NCI-H1436 treated with DMSO at 0.1 percent for 48 hours (cell line): Measurements from ENCODE around the gene LSP1.
"Not testable (repeated sequence)": the region's sequence is repeated elsewhere in the genome, so short reads cannot be mapped to it uniquely, and the experiment has no call there.

Experiments
- DNase-seq: peaks from one replicate; lab custom pipeline; 2025; lab: John Stamatoyannopoulos, UW

Gene LSP1

GRCh38 chr11:1864831-1865665 lies 12.2 kb downstream of the LSP1 start:
- DNase-seq = no peak

- DNase-seq = no peak
These were observed 13.3 kb downstream of the LSP1 start for GRCh38 chr11:1866226-1866625.

- no peak for DNase-seq
These were observed 13.9 kb downstream of the LSP1 start for GRCh38 chr11:1866776-1867175.

- no peak for DNase-seq
These were observed 14.5 kb downstream of the LSP1 start for GRCh38 chr11:1867381-1867780.

- no peak for DNase-seq
These were observed 15.3 kb downstream of the LSP1 start for GRCh38 chr11:1868056-1868635.

- DNase-seq = no peak
These were observed 15.9 kb downstream of the LSP1 start for GRCh38 chr11:1868636-1869291.

- no peak for DNase-seq
These were observed 16.8 kb downstream of the LSP1 start for GRCh38 chr11:1869427-1870325.

- DNase-seq = no peak
These were observed 17.4 kb downstream of the LSP1 start for GRCh38 chr11:1870326-1870696.

GRCh38 chr11:1870721-1871466 lies 18.0 kb downstream of the LSP1 start:
- DNase-seq = no peak

GRCh38 chr11:1871531-1871930 lies 18.6 kb downstream of the LSP1 start:
- DNase-seq = no peak

GRCh38 chr11:1872267-1872985 lies 19.5 kb downstream of the LSP1 start:
- DNase-seq = no peak

- no peak for DNase-seq
These were observed 20.3 kb downstream of the LSP1 start for GRCh38 chr11:1873048-1873812.

GRCh38 chr11:1873813-1874150 lies 20.9 kb downstream of the LSP1 start:
- not testable (repeated sequence) for DNase-seq

GRCh38 chr11:1874441-1875092 lies 21.7 kb downstream of the LSP1 start:
- DNase-seq = not testable (repeated sequence)

GRCh38 chr11:1875093-1875850 lies 22.4 kb downstream of the LSP1 start:
- DNase-seq = no peak

GRCh38 chr11:1875851-1876301 lies 23.0 kb downstream of the LSP1 start:
- not testable (repeated sequence) for DNase-seq

GRCh38 chr11:1876361-1877063 lies 23.6 kb downstream of the LSP1 start:
- no peak for DNase-seq
